Keratinocyte (primary cell): ENCODE measurements around the gene GET3. TPM values are rescaled to one million over a fixed set of nuclear protein-coding genes. Genes with fewer than 3 reads are reported as not detected.
A peak's percentile ranks its signal among the peaks of the same experiment; 100 is the strongest.

Source experiments
- DNase-seq: peaks from one replicate; pipeline ENCODE4 v3.0.0-alpha.2; 2011; ENCODE audit warnings: low read depth, missing footprints, low spot score
- FAIRE-seq: peaks from 2 replicates; lab custom pipeline; 2011; peaks lifted over from hg19 to GRCh38; lab: Jason Lieb, UNC
- H2AFZ ChIP-seq: 2 replicates; pipeline ENCODE4 v1.6.0; 2012; ENCODE audit warnings: low read length, control low read depth, inconsistent platforms; ENCODE audit not compliant: control insufficient read depth
- H3K27ac ChIP-seq: 2 replicates; pipeline ENCODE4 v1.5.1; 2011; ENCODE audit warnings: low read length; ENCODE audit not compliant: control insufficient read depth, insufficient read depth
- H3K27me3 ChIP-seq: 3 replicates; pipeline ENCODE4 v1.6.0; 2011; ENCODE audit warnings: low read length; ENCODE audit not compliant: control insufficient read depth, insufficient read depth; ENCODE audit errors: extremely low read depth
- H3K36me3 ChIP-seq, 2 experiments: 2 replicates in 1 of 2; 3 replicates in 1 of 2; pipeline ENCODE4 v1.5.1; 2011; ENCODE audit warnings: low read length in 2 of 2, mild to moderate bottlenecking in 1 of 2; ENCODE audit not compliant: control insufficient read depth in 2 of 2, insufficient read depth in 2 of 2; ENCODE audit errors: extremely low read depth in 1 of 2
- H3K4me1 ChIP-seq: 3 replicates; pipeline ENCODE4 v1.5.1; 2011; ENCODE audit warnings: low read length; ENCODE audit not compliant: control insufficient read depth, insufficient read depth; ENCODE audit errors: extremely low read depth
- H3K4me2 ChIP-seq: 3 replicates; pipeline ENCODE4 v1.6.0; 2011; ENCODE audit warnings: low read depth, low read length; ENCODE audit not compliant: control insufficient read depth, insufficient read depth; ENCODE audit errors: extremely low read depth
- H3K4me3 ChIP-seq, 3 experiments: fragments of 200-600 bp in 1 of 3; sonication (generic) in 1 of 3; 2 replicates in 2 of 3; 3 replicates in 1 of 3; pipeline ENCODE4 v1.5.1; 2011 to 2016; ENCODE audit warnings: low read length in 3 of 3, mild to moderate bottlenecking in 3 of 3, control low read depth in 2 of 3, inconsistent platforms in 1 of 3, low read depth in 1 of 3, mixed read lengths in 1 of 3, mixed run types in 1 of 3, moderate library complexity in 1 of 3; ENCODE audit not compliant: control insufficient read depth in 2 of 3, insufficient read depth in 2 of 3; ENCODE audit errors: extremely low read depth in 1 of 3
- H3K79me2 ChIP-seq: 2 replicates; pipeline ENCODE4 v1.6.0; 2012; ENCODE audit warnings: low read length; ENCODE audit not compliant: control insufficient read depth, insufficient read depth
- H3K9ac ChIP-seq: 3 replicates; pipeline ENCODE4 v1.6.0; 2011; ENCODE audit warnings: low read length; ENCODE audit not compliant: control insufficient read depth, insufficient read depth; ENCODE audit errors: extremely low read depth
- H3K9me1 ChIP-seq: 3 replicates; pipeline ENCODE4 v1.6.0; 2011; ENCODE audit warnings: low read length; ENCODE audit not compliant: control insufficient read depth, insufficient read depth; ENCODE audit errors: extremely low read depth
- H3K9me3 ChIP-seq: 2 replicates; pipeline ENCODE4 v1.5.1; 2012; ENCODE audit warnings: low read depth, low read length; ENCODE audit not compliant: control insufficient read depth
- H4K20me1 ChIP-seq: 3 replicates; pipeline ENCODE4 v1.6.0; 2011; ENCODE audit warnings: low read length; ENCODE audit not compliant: control insufficient read depth, insufficient read depth; ENCODE audit errors: extremely low read depth
- CTCF ChIP-seq, 3 experiments: IDR thresholded peaks in 1 of 3; conservative IDR thresholded peaks in 1 of 3; optimal IDR thresholded peaks in 1 of 3; 2 replicates in 2 of 3; 3 replicates in 1 of 3; pipeline versions ENCODE3 to v1.5.1; 2011; ENCODE audit warnings: low read length in 3 of 3, mild to moderate bottlenecking in 3 of 3, moderate library complexity in 2 of 3, control low read depth in 1 of 3, inconsistent platforms in 1 of 3; ENCODE audit not compliant: insufficient read depth in 2 of 3; ENCODE audit errors: extremely low read depth in 1 of 3
- EZH2 ChIP-seq: IDR thresholded peaks from one replicate; pipeline ENCODE4 v1.6.1; 2012; ENCODE audit warnings: inconsistent platforms, mild to moderate bottlenecking, low read length, moderate library complexity
- dilution Hi-C: fragments of 300-500 bp; cut with MboI; formaldehyde crosslinking; loops from one replicate; pipeline ENCODE4 v1.7.0; 2020; ENCODE audit warnings: low sequenced_read_pairs; ENCODE audit not compliant: extremely low pct_ligation_motif_present
- polyA plus RNA-seq, 5 experiments: library from polyadenylated mRNA; depleted of rRNA in 3 of 5; stranded (reverse) in 3 of 5; stranded (forward) in 1 of 5; unstranded in 1 of 5; fragments of >200 nt; gene quantifications; 1 replicate in 1 of 5; 2 replicates in 3 of 5; 3 replicates in 1 of 5; pipeline versions ENCODE4 v1.2.1 to v1.2.3, GENCODE V29; 2011 to 2012; ENCODE audit warnings: missing spikeins in 2 of 5, low read depth in 1 of 5, low replicate concordance in 1 of 5

Gene GET3
- polyA plus RNA-seq, 1 donor (not counting 4 experiments of a cell fraction or from before 2014, with no cell fraction given): 104 TPM

GRCh38 chr19:12777217-12778016, 40.1 kb downstream of the GET3 start:
- peak overlapping the region; percentile 58 for H2AFZ ChIP-seq
- H3K4me2 ChIP-seq: peak overlapping the region; percentile 93
- H3K36me3 ChIP-seq: peaks cover 5 to 11% of the 10 kb centered on the region in 2 experiments
- H3K4me3 ChIP-seq: peak overlapping the region; percentile 57 to 86 (median 76)
- no peaks in the 10 kb centered on the region for H4K20me1 ChIP-seq
- no peaks in the 10 kb centered on the region for H3K27me3 ChIP-seq
- FAIRE-seq (no peak), DNase-seq (no peak)
- H3K4me1 ChIP-seq: peaks cover 36% of the 10 kb centered on the region
- H3K9me3 ChIP-seq: no peaks in the 10 kb centered on the region
- peak overlapping the region; percentile 79 for H3K9ac ChIP-seq
- dilution Hi-C loops: no loop called here
- H3K79me2 ChIP-seq: peaks cover 3% of the 10 kb centered on the region
- no peak for TF ChIP-seq EZH2
- peak; percentile 76 to 95 (median 81) for TF ChIP-seq CTCF (optimal IDR thresholded peaks at IDR 0.05 in 1 of 3, IDR thresholded peaks at IDR 0.05 in 1 of 3, conservative IDR thresholded peaks at IDR 0.05 in 1 of 3; ENCODE audit: extremely low read depth in 1 of 3, insufficient read depth in 2 of 3, low read length in 3 of 3)
- no peaks in the 10 kb centered on the region for H3K9me1 ChIP-seq
- peak overlapping the region; percentile 85 for H3K27ac ChIP-seq

GRCh38 chr19:12778017-12778904, 41.0 kb downstream of the GET3 start:
- TF ChIP-seq CTCF (optimal IDR thresholded peaks at IDR 0.05 in 1 of 3, IDR thresholded peaks at IDR 0.05 in 1 of 3, conservative IDR thresholded peaks at IDR 0.05 in 1 of 3; ENCODE audit: extremely low read depth in 1 of 3, insufficient read depth in 2 of 3, low read length in 3 of 3): no peak
- no peak for TF ChIP-seq EZH2
- H2AFZ ChIP-seq: peak overlapping the region; percentile 73
- H3K36me3 ChIP-seq: peaks cover 2 to 5% of the 10 kb centered on the region in 2 experiments
- H3K27me3 ChIP-seq: no peaks in the 10 kb centered on the region
- peak overlapping the region; percentile 79 for H3K9ac ChIP-seq
- H3K4me1 ChIP-seq: peaks cover 42% of the 10 kb centered on the region
- FAIRE-seq: no peak
- DNase-seq: no peak
- H3K27ac ChIP-seq: peak overlapping the region; percentile 85
- H3K4me3 ChIP-seq: peak overlapping the region; percentile 57 to 86 (median 76)
- dilution Hi-C loops: no loop called here
- H3K79me2 ChIP-seq: peaks cover 3% of the 10 kb centered on the region
- no peaks in the 10 kb centered on the region for H3K9me3 ChIP-seq
- H3K4me2 ChIP-seq: peak overlapping the region; percentile 93
- H4K20me1 ChIP-seq: no peaks in the 10 kb centered on the region
- H3K9me1 ChIP-seq: no peaks in the 10 kb centered on the region
